Osteoblast (primary cell): ENCODE results near the gene RNASEL. TPM values are rescaled to one million over a fixed set of nuclear protein-coding genes. Genes with fewer than 3 reads are reported as not detected.

Source experiments
- DNase-seq: peaks from one replicate; pipeline ENCODE4 v3.0.0; 2011; ENCODE audit warnings: low spot score, mixed read lengths; ENCODE audit not compliant: insufficient read length; ENCODE audit errors: missing footprints
- H2AFZ ChIP-seq: 2 replicates; pipeline ENCODE4 v1.6.0; 2011; ENCODE audit warnings: mild to moderate bottlenecking, low read length
- H3K27ac ChIP-seq: 2 replicates; pipeline ENCODE4 v1.5.1; 2011; ENCODE audit warnings: mild to moderate bottlenecking, low read depth, low read length, moderate library complexity
- H3K27me3 ChIP-seq: 2 replicates; pipeline ENCODE4 v1.6.0; 2012; ENCODE audit warnings: mild to moderate bottlenecking, control low read depth, inconsistent platforms, low read length, moderate library complexity; ENCODE audit not compliant: insufficient read depth
- H3K36me3 ChIP-seq: 2 replicates; pipeline ENCODE4 v1.5.1; 2011; ENCODE audit warnings: mild to moderate bottlenecking, low read length, control low read depth, moderate library complexity; ENCODE audit not compliant: insufficient read depth
- H3K4me1 ChIP-seq: 2 replicates; pipeline ENCODE4 v1.5.1; 2011; ENCODE audit warnings: mild to moderate bottlenecking, low read length, control low read depth, moderate library complexity; ENCODE audit not compliant: insufficient read depth
- H3K4me2 ChIP-seq: 2 replicates; pipeline ENCODE4 v1.6.0; 2011; ENCODE audit warnings: mild to moderate bottlenecking, low read length; ENCODE audit not compliant: insufficient read depth
- H3K4me3 ChIP-seq: fragments of 200-600 bp; sonication (generic); 3 replicates; pipeline ENCODE4 v1.5.1; 2012; ENCODE audit warnings: mild to moderate bottlenecking, low read length, inconsistent platforms; ENCODE audit not compliant: insufficient read depth
- H3K79me2 ChIP-seq: 2 replicates; pipeline ENCODE4 v1.6.0; 2012; ENCODE audit warnings: mild to moderate bottlenecking, low read length, control low read depth, inconsistent platforms; ENCODE audit not compliant: insufficient read depth
- H3K9me3 ChIP-seq: 2 replicates; pipeline ENCODE4 v1.5.1; 2011; ENCODE audit warnings: low read depth, low read length, control low read depth
- H4K20me1 ChIP-seq: 2 replicates; pipeline ENCODE4 v1.6.0; 2012; ENCODE audit warnings: mild to moderate bottlenecking, low read length, control low read depth; ENCODE audit not compliant: insufficient read depth
- total RNA-seq: library from RNA; depleted of rRNA; stranded (reverse); fragments of >200 nt; gene quantifications from 2 replicates; pipeline ENCODE4 v1.2.3, GENCODE V29; 2012
- TF ChIP-seq, protein P1 (sequence below): IDR thresholded peaks from 2 replicates; pipeline ENCODE4 v1.5.1; 2011; ENCODE audit warnings: mild to moderate bottlenecking, low read depth, low read length, moderate library complexity; ENCODE audit errors: extremely low read depth

RNASEL gene
- total RNA-seq, 1 donor: 7.2 TPM

- Histone ChIP-seq H3K4me3 (no peak overlapping the region), H3K36me3 (no peaks in the 10 kb centered on the region), H3K27ac (no peak overlapping the region), H3K9me3 (no peaks in the 10 kb centered on the region), H3K4me1 (no peaks in the 10 kb centered on the region), H3K27me3 (no peaks in the 10 kb centered on the region), H3K79me2 (no peaks in the 10 kb centered on the region), H2AFZ (no peak overlapping the region), H3K4me2 (no peak overlapping the region), H4K20me1 (no peaks in the 10 kb centered on the region)
- no peak for DNase-seq
- TF ChIP-seq, protein P1, sequence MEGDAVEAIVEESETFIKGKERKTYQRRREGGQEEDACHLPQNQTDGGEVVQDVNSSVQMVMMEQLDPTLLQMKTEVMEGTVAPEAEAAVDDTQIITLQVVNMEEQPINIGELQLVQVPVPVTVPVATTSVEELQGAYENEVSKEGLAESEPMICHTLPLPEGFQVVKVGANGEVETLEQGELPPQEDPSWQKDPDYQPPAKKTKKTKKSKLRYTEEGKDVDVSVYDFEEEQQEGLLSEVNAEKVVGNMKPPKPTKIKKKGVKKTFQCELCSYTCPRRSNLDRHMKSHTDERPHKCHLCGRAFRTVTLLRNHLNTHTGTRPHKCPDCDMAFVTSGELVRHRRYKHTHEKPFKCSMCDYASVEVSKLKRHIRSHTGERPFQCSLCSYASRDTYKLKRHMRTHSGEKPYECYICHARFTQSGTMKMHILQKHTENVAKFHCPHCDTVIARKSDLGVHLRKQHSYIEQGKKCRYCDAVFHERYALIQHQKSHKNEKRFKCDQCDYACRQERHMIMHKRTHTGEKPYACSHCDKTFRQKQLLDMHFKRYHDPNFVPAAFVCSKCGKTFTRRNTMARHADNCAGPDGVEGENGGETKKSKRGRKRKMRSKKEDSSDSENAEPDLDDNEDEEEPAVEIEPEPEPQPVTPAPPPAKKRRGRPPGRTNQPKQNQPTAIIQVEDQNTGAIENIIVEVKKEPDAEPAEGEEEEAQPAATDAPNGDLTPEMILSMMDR: no peak
Observed at GRCh38 chr1:182565537-182565936, 23.5 kb downstream of the RNASEL start.

- no peaks in the 10 kb centered on the region for H3K9me3 ChIP-seq
- H3K4me2 ChIP-seq: no peak overlapping the region
- no peaks in the 10 kb centered on the region for H3K27me3 ChIP-seq
- TF ChIP-seq, protein P1: no peak
- no peaks in the 10 kb centered on the region for H3K79me2 ChIP-seq
- no peak overlapping the region for H2AFZ ChIP-seq
- no peaks in the 10 kb centered on the region for H3K4me1 ChIP-seq
- H3K27ac ChIP-seq: no peak overlapping the region
- H3K4me3 ChIP-seq: no peak overlapping the region
- no peaks in the 10 kb centered on the region for H4K20me1 ChIP-seq
- no peaks in the 10 kb centered on the region for H3K36me3 ChIP-seq
- DNase-seq: no peak
Observed at GRCh38 chr1:182564406-182565004, 24.6 kb downstream of the RNASEL start.

- no peaks in the 10 kb centered on the region for H3K9me3 ChIP-seq
- no peak overlapping the region for H2AFZ ChIP-seq
- H4K20me1 ChIP-seq: no peaks in the 10 kb centered on the region
- H3K4me2 ChIP-seq: no peak overlapping the region
- H3K27ac ChIP-seq: no peak overlapping the region
- no peaks in the 10 kb centered on the region for H3K4me1 ChIP-seq
- H3K4me3 ChIP-seq: no peak overlapping the region
- TF ChIP-seq, protein P1: no peak
- H3K36me3 ChIP-seq: no peaks in the 10 kb centered on the region
- H3K79me2 ChIP-seq: no peaks in the 10 kb centered on the region
- no peaks in the 10 kb centered on the region for H3K27me3 ChIP-seq
- DNase-seq: no peak
Observed at GRCh38 chr1:182563095-182563494, 26.0 kb downstream of the RNASEL start.

- DNase-seq: no peak
- no peak overlapping the region for H3K27ac ChIP-seq
- H3K9me3 ChIP-seq: no peaks in the 10 kb centered on the region
- H3K27me3 ChIP-seq: no peaks in the 10 kb centered on the region
- no peak overlapping the region for H3K4me3 ChIP-seq
- H3K79me2 ChIP-seq: no peaks in the 10 kb centered on the region
- H3K4me2 ChIP-seq: no peak overlapping the region
- H4K20me1 ChIP-seq: no peaks in the 10 kb centered on the region
- H3K36me3 ChIP-seq: no peaks in the 10 kb centered on the region
- H2AFZ ChIP-seq: no peak overlapping the region
- TF ChIP-seq, protein P1: no peak
- no peaks in the 10 kb centered on the region for H3K4me1 ChIP-seq
Observed at GRCh38 chr1:182561456-182561855, 27.6 kb downstream of the RNASEL start.
